Esophagus squamous epithelium (tissue), 5 donors: ENCODE data around the gene DRC3. TPM values are rescaled to one million over a fixed set of nuclear protein-coding genes. Genes with fewer than 3 reads are reported as not detected.
A peak's percentile ranks its signal among the peaks of the same experiment; 100 is the strongest.

Experiments
- DNase-seq: peaks from one replicate; lab custom pipeline; 2025; lab: John Stamatoyannopoulos, UW
- H3K27ac ChIP-seq, 4 donors: fragments of 200-600 bp; sonication (generic); one replicate each; pipeline ENCODE4 v1.5.1; 2016 to 2019; ENCODE audit warnings: mild to moderate bottlenecking in 1 of 4
- H3K27me3 ChIP-seq, 4 donors: fragments of 200-600 bp; sonication (generic); 1 replicate in 3 of 4; 2 replicates in 1 of 4; pipeline versions ENCODE4 v1.5.1 to v1.6.0; 2017 to 2021; ENCODE audit warnings: antibody characterized with exemption in 1 of 4
- H3K36me3 ChIP-seq, 3 donors: fragments of 200-600 bp; sonication (generic); one replicate each; pipeline ENCODE4 v1.5.1; 2016 to 2019
- H3K4me1 ChIP-seq, 3 donors: fragments of 200-600 bp; sonication (generic); one replicate each; pipeline ENCODE4 v1.5.1; 2017 to 2019
- H3K4me3 ChIP-seq, 4 donors: fragments of 200-600 bp; sonication (generic); 1 replicate in 3 of 4; 2 replicates in 1 of 4; pipeline ENCODE4 v1.5.1; 2016 to 2019; ENCODE audit warnings: mild to moderate bottlenecking in 2 of 4, moderate library complexity in 1 of 4
- H3K9me3 ChIP-seq, 3 donors: fragments of 200-600 bp; sonication (generic); one replicate each; pipeline ENCODE4 v1.5.1; 2016 to 2019
- POLR2A ChIP-seq, 4 donors: fragments of 450-650 bp; IDR thresholded peaks; one replicate each; pipeline ENCODE4 v1.6.1; 2017; ENCODE audit warnings: antibody characterized with exemption in 4 of 4, mild to moderate bottlenecking in 4 of 4, moderate library complexity in 3 of 4
- WGBS, 2 donors: methylation state at CpG; one replicate each; pipeline ENCODE4 v1.1.5; 2018; 5-methylcytosine and 5-hydroxymethylcytosine counted together
- intact Hi-C: fragments of 100-400 bp; cut with DNase I; formaldehyde crosslinking; loops from one replicate; pipeline ENCODE4 v1.15.0; 2022
- total RNA-seq, 4 donors: library from RNA; depleted of rRNA; stranded (reverse); fragments of >200 nt; gene quantifications; one replicate each; pipeline ENCODE4 v1.1.0, GENCODE V29; 2016
- TF ChIP-seq, protein P1 (sequence below), 6 experiments: fragments of 450-650 bp in 4 of 6; fragments of 200-600 bp in 2 of 6; sonication (generic) in 2 of 6; IDR thresholded peaks; one replicate each; pipeline ENCODE4 v1.5.1; 2016 to 2019; ENCODE audit warnings: antibody characterized with exemption in 6 of 6, mild to moderate bottlenecking in 4 of 6, moderate library complexity in 4 of 6
- donor health status: DM: yes; HTN: yes; CAD: no.

Gene DRC3
- total RNA-seq, 4 donors from 2014 or later, result 0.11 to 2.5 (median 1.3) TPM

- 78% methylated on average over 3 of the region's 7 CpGs; no CpG with 5 or more reads in 1 of the 2 donors for WGBS, 2 donors
- H3K27me3 ChIP-seq, result no peaks in the 10 kb centered on the region
- DNase-seq, result no peak
- peaks cover 4 to 25% (median 6%) of the 10 kb centered on the region in 3 donors for H3K4me1 ChIP-seq
- intact Hi-C loops, result no loop called here
- H3K4me3 ChIP-seq, result no peak overlapping the region
- H3K27ac ChIP-seq, result no peak overlapping the region
- no peaks in the 10 kb centered on the region for H3K36me3 ChIP-seq
- TF ChIP-seq, protein P1, sequence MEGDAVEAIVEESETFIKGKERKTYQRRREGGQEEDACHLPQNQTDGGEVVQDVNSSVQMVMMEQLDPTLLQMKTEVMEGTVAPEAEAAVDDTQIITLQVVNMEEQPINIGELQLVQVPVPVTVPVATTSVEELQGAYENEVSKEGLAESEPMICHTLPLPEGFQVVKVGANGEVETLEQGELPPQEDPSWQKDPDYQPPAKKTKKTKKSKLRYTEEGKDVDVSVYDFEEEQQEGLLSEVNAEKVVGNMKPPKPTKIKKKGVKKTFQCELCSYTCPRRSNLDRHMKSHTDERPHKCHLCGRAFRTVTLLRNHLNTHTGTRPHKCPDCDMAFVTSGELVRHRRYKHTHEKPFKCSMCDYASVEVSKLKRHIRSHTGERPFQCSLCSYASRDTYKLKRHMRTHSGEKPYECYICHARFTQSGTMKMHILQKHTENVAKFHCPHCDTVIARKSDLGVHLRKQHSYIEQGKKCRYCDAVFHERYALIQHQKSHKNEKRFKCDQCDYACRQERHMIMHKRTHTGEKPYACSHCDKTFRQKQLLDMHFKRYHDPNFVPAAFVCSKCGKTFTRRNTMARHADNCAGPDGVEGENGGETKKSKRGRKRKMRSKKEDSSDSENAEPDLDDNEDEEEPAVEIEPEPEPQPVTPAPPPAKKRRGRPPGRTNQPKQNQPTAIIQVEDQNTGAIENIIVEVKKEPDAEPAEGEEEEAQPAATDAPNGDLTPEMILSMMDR (IDR thresholded peaks at IDR 0.05), result no peak
- TF ChIP-seq POLR2A (IDR thresholded peaks at IDR 0.05), result no peak
- H3K9me3 ChIP-seq, result no peaks in the 10 kb centered on the region
These were observed 15.8 kb downstream of the DRC3 start for GRCh38 chr17:17988427-17988945.

DNA sequence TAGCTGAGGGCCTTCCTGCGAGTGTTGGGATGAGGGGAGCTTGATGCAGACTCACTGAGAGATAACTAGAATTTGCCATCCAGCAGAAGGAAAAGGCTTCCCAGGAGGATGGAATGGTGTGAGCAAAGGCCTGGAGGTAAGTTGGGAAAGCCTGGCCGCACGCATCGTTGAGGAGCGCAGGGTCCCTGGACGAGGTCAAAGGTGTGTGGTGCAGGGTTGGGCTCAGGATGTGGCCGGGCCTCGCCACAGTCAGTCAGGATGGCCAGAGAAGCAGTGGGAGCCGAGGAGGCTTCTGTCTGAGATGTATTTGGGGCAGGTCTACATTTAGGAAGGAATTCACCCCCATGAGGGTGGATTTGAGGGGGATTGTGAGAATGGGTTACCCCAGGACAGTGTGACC is 16.4 kb downstream of the DRC3 start:
- intact Hi-C loops, result no loop called here
- DNase-seq, result no peak
- Histone ChIP-seq H3K4me3 (no peak overlapping the region), H3K27ac (no peak overlapping the region), H3K27me3 (no peaks in the 10 kb centered on the region), H3K9me3 (no peaks in the 10 kb centered on the region), H3K36me3 (no peaks in the 10 kb centered on the region), H3K4me1 (peaks cover 0 to 20% (median 6%) of the 10 kb centered on the region in 3 donors)
- TF ChIP-seq POLR2A (IDR thresholded peaks at IDR 0.05), result no peak
- 89 to 92% methylated on average over 9 of the region's 9 CpGs for WGBS, 2 donors

DNA sequence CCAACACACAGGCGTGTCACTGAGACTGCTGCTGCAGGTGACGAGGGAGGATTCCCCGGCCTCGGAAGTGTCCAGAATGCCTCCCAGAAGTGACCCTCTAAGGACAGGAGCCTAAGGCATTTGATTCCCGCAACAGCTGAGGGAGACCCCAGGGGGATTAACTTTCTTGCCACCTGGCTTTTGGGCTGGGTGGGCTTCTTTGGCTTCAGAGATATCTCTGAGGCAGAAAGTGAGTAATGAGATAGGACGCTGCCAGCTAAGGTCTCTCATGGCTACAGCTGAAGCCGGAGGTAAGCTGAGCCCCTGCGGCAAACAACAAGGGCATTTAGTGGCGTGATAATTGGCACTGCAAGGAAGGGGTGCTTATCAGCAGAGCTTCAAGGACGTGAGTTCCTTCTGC is 17.0 kb downstream of the DRC3 start:
- H3K27me3 ChIP-seq, result no peaks in the 10 kb centered on the region
- intact Hi-C loops, result no loop called here
- TF ChIP-seq, protein P1 (IDR thresholded peaks at IDR 0.05), result no peak
- no peak for TF ChIP-seq POLR2A (IDR thresholded peaks at IDR 0.05)

DNA sequence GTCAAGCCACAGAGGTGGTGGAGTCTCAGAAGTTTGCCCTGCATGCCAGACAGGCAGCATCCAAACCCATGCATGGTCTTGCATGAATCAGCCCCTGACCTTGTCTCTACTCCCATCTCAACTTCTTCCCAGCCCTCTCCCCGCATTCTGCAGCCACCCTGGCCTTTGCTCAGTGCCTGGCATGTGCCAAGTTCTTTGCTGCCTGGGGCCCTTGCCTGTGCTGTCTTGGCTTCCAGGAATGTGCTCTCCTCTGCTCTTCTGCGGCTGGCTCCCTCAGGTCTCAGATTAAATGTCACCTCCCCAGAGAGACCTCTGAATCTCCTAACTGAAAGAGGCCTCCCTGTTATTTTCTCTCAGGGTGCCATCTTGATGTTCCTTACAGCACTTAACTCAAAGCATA is 17.6 kb downstream of the DRC3 start:
- H3K4me3 ChIP-seq, result no peak overlapping the region
- DNase-seq, result no peak
- WGBS, 2 donors, result 37 to 51% methylated on average over 2 of the region's 2 CpGs
- no peaks in the 10 kb centered on the region for H3K36me3 ChIP-seq
- no peak for TF ChIP-seq POLR2A (IDR thresholded peaks at IDR 0.05)
- TF ChIP-seq, protein P1 (IDR thresholded peaks at IDR 0.05), result no peak
- no peaks in the 10 kb centered on the region for H3K9me3 ChIP-seq
- H3K27me3 ChIP-seq, result no peaks in the 10 kb centered on the region
- peak overlapping the region in 3 of 4 donors; percentile 29 to 69 (median 39) for H3K27ac ChIP-seq
- intact Hi-C loops, result no loop called here
- peaks cover 0 to 32% (median 6%) of the 10 kb centered on the region in 3 donors for H3K4me1 ChIP-seq

More for the DNA sequence above, 17.0 kb downstream of the DRC3 start:
- 94 to 95% methylated on average over 6 to 7 of the region's 10 CpGs for WGBS, 2 donors
- H3K4me3 ChIP-seq, result no peak overlapping the region
- no peaks in the 10 kb centered on the region for H3K9me3 ChIP-seq
- H3K27ac ChIP-seq, result no peak overlapping the region
- no peaks in the 10 kb centered on the region for H3K36me3 ChIP-seq
- H3K4me1 ChIP-seq, result peaks cover 0 to 25% (median 6%) of the 10 kb centered on the region in 3 donors
- no peak for DNase-seq

- TF ChIP-seq, protein P1 (IDR thresholded peaks at IDR 0.05), result no peak
- TF ChIP-seq POLR2A (IDR thresholded peaks at IDR 0.05), result no peak
- H3K27me3 ChIP-seq, result no peaks in the 10 kb centered on the region
- DNase-seq, result no peak
- peaks cover 0 to 32% (median 6%) of the 10 kb centered on the region in 3 donors for H3K4me1 ChIP-seq
- H3K4me3 ChIP-seq, result no peak overlapping the region
- no peak overlapping the region for H3K27ac ChIP-seq
- H3K36me3 ChIP-seq, result no peaks in the 10 kb centered on the region
- WGBS, 2 donors, result 83 to 89% methylated on average over 2 of the region's 2 CpGs
- H3K9me3 ChIP-seq, result no peaks in the 10 kb centered on the region
- intact Hi-C loops, result no loop called here
These were observed 20.7 kb downstream of the DRC3 start for GRCh38 chr17:17993366-17993765.
